ENCODE data around the gene FAIM. TPM values are rescaled to one million over a fixed set of nuclear protein-coding genes. Genes with fewer than 3 reads are reported as not detected.

The FAIM gene
- total and polyA plus RNA-seq, 2 of the 8 experiments (the other 6 are each of a cell fraction or from before 2014, with no cell fraction given): 1.2 to 7.1 TPM

DNA sequence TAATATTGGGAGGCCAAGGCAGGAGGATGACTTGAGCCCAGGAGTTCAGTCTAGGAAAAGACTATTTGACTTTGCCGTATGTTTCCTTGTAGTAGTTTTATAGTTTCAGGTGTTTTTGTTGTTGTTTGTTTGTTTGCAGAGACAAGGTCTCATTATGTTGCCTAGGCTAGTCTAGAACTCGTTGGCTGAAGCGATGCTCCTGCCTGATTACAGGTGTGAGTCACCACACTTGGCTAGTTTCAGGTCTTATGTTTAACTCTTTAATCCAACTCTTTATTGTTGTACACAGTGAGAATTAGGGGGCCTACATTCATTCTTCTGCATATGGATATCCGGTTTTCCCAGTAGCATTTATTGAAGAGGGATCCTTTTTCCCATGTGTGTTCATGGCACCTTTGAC is 32.0 kb downstream of the FAIM start:
- Histone ChIP-seq H3K36me3 (ENCODE audit: control insufficient read depth in 2 of 4, insufficient read depth in 4 of 4, low read length in 3 of 4) (no peaks in the 10 kb centered on the region), H2BK120ac (replicated peaks; ENCODE audit: low read depth, low read length) (no peak overlapping the region), H4K5ac (ENCODE audit: insufficient read length, low read depth, low read length) (no peak overlapping the region), H3K23me2 (ENCODE audit: low read depth, low read length) (no peaks in the 10 kb centered on the region), H3K23ac (ENCODE audit: insufficient read length) (no peak overlapping the region), H3K56ac (replicated peaks; ENCODE audit: insufficient read length, low read depth, low read length) (no peak overlapping the region), H2BK5ac (ENCODE audit: low read depth, low read length) (no peak overlapping the region), H2BK20ac (ENCODE audit: low read length) (no peak overlapping the region), H3K4me2 (ENCODE audit: insufficient read depth in 1 of 2, low read depth in 2 of 2, low read length in 2 of 2) (no peak overlapping the region), H3K4ac (replicated peaks; ENCODE audit: insufficient read length, low read depth, low read length) (no peak overlapping the region), H2AFZ (ENCODE audit: low read length) (no peak overlapping the region), H3K27me3 (replicated peaks in 1 of 4; ENCODE audit: control insufficient read depth in 3 of 4, extremely low read depth in 1 of 4, insufficient read depth in 3 of 4, low read length in 3 of 4) (no peaks in the 10 kb centered on the region; a peak in 1 of 7 replicates), H3K14ac (ENCODE audit: insufficient read length) (no peak overlapping the region), H3K18ac (ENCODE audit: extremely low read depth, low read length) (no peak overlapping the region), H3K9ac (replicated peaks in 1 of 4; ENCODE audit: extremely low read depth in 1 of 4, low read depth in 3 of 4, low read length in 3 of 4) (no peak overlapping the region), H4K20me1 (replicated peaks in 1 of 2; ENCODE audit: control insufficient read depth in 1 of 2, insufficient read depth in 2 of 2, low read length in 2 of 2) (no peaks in the 10 kb centered on the region), H4K91ac (replicated peaks; ENCODE audit: insufficient read length, low read length) (no peak overlapping the region), H3K4me3 (ENCODE audit: extremely low read depth in 1 of 4, insufficient read depth in 2 of 4, low read depth in 3 of 4, low read length in 4 of 4) (no peak overlapping the region), H3K79me2 (ENCODE audit: control insufficient read depth in 1 of 2, insufficient read depth in 2 of 2, low read length in 2 of 2) (no peaks in the 10 kb centered on the region), H2BK15ac (ENCODE audit: low read length) (no peak overlapping the region), H3K79me1 (ENCODE audit: low read depth, low read length) (no peaks in the 10 kb centered on the region), H2BK12ac (ENCODE audit: low read depth, low read length) (no peak overlapping the region), H3K27ac (ENCODE audit: low read depth, low read length) (no peak overlapping the region), H4K8ac (ENCODE audit: extremely low read depth, insufficient read depth, low read length) (no peak overlapping the region), H2AK5ac (ENCODE audit: low read depth, low read length) (no peak overlapping the region), H3K4me1 (replicated peaks in 1 of 4; ENCODE audit: control insufficient read depth in 3 of 4, insufficient read depth in 4 of 4, low read length in 3 of 4) (no peaks in the 10 kb centered on the region), H3K9me3 (ENCODE audit: insufficient read depth in 2 of 2, low read depth in 1 of 2, low read length in 1 of 2) (peaks cover 13 to 22% of the 10 kb centered on the region in 2 experiments)
- FAIRE-seq (no peak), DNase-seq (ENCODE audit: low read depth in 1 of 2, low spot score in 2 of 2) (no peak)
- ChIA-PET CTCF (ENCODE audit: partially characterized antibody) (interaction anchor here (0.6 kb wide), 1 partner anchor 140 kb away, joined by 3 read pairs; no protein-coding TSS in a partner anchor), POLR2A (ENCODE audit: partially characterized antibody) (no interaction called here)
- WGBS, 2 experiments (ENCODE audit: extremely low coverage in 1 of 2, insufficient coverage in 1 of 2, insufficient read length in 1 of 2, insufficient replicate concordance in 2 of 2, low coverage in 1 of 2, low lambda C conversion rate in 2 of 2, missing lambda C conversion rate in 1 of 2): 92% methylated on average over 4 of the region's 4 CpGs; no CpG with 5 or more reads in 1 of the 2 experiments
- TF ChIP-seq RAD21 (IDR thresholded peaks at IDR 0.05 in 1 of 2, conservative IDR thresholded peaks at IDR 0.05 in 1 of 2; ENCODE audit: low read depth in 2 of 2, low read length in 2 of 2) (no peak), NANOG (IDR thresholded peaks at IDR 0.05; ENCODE audit: insufficient read depth, low read depth, low read length, poor library complexity, severe bottlenecking) (no peak), CBX8 (IDR thresholded peaks at IDR 0.05; ENCODE audit: borderline replicate concordance, low read depth, low read length) (no peak), RNF2 (IDR thresholded peaks at IDR 0.05; ENCODE audit: borderline replicate concordance, low read depth, low read length, missing control alignments, poor library complexity, severe bottlenecking) (no peak), BACH1 (IDR thresholded peaks at IDR 0.05; ENCODE audit: low read length) (no peak), JUN (IDR thresholded peaks at IDR 0.05; ENCODE audit: low read depth, low read length) (no peak), POLR2A (IDR thresholded peaks at IDR 0.05; ENCODE audit: control extremely low read depth in 1 of 2, low read depth in 2 of 2, low read length in 2 of 2) (no peak), SIX5 (IDR thresholded peaks at IDR 0.05; ENCODE audit: low read depth, low read length) (no peak), SP2 (IDR thresholded peaks at IDR 0.05; ENCODE audit: low read length) (no peak), BCL11A (IDR thresholded peaks at IDR 0.05; ENCODE audit: low read depth in 2 of 2, low read length in 2 of 2) (no peak), EGR1 (IDR thresholded peaks at IDR 0.05; ENCODE audit: borderline replicate concordance, low read depth, low read length) (no peak), TAF7 (optimal IDR thresholded peaks at IDR 0.05; ENCODE audit: borderline replicate concordance, low read depth, low read length) (no peak), CREB1 (IDR thresholded peaks at IDR 0.05) (no peak), SIRT6 (IDR thresholded peaks at IDR 0.05; ENCODE audit: low read length) (no peak)
- TF ChIP-seq, protein P1, sequence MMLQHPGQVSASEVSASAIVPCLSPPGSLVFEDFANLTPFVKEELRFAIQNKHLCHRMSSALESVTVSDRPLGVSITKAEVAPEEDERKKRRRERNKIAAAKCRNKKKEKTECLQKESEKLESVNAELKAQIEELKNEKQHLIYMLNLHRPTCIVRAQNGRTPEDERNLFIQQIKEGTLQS (IDR thresholded peaks at IDR 0.05; ENCODE audit: insufficient read depth, low read depth, low read length): no peak
